DND-41 (cell line): ENCODE results near the gene ST6GALNAC4.

ENCODE experiments used
- ATAC-seq: fragments of 200-7000 bp; cut with Tn5 transposase; 3 replicates; pipeline ENCODE4 v1.9.1; 2021; ENCODE audit warnings: low read depth; ENCODE audit not compliant: insufficient read depth
- DNase-seq: peaks from one replicate; pipeline ENCODE4 v3.0.0-alpha.2; 2020
- H2AFZ ChIP-seq: 2 replicates; pipeline ENCODE4 v1.6.0; 2012; ENCODE audit warnings: low read depth, low read length
- H3K27ac ChIP-seq: 2 replicates; pipeline ENCODE4 v1.5.1; 2012; ENCODE audit warnings: low read length, inconsistent platforms
- H3K27me3 ChIP-seq: fragments of 200-600 bp; sonication (generic); 2 replicates; pipeline ENCODE4 v1.6.0; 2012; ENCODE audit warnings: low read length, mild to moderate bottlenecking, inconsistent platforms; ENCODE audit not compliant: insufficient read depth, poor library complexity
- H3K36me3 ChIP-seq: 2 replicates; pipeline ENCODE4 v1.5.1; 2012; ENCODE audit warnings: low read length, inconsistent platforms; ENCODE audit not compliant: insufficient read depth
- H3K4me1 ChIP-seq: 2 replicates; pipeline ENCODE4 v1.5.1; 2012; ENCODE audit warnings: mild to moderate bottlenecking, low read length; ENCODE audit not compliant: insufficient read depth
- H3K4me2 ChIP-seq: 2 replicates; pipeline ENCODE4 v1.6.0; 2012; ENCODE audit warnings: mild to moderate bottlenecking, moderate library complexity, low read length, inconsistent platforms; ENCODE audit not compliant: insufficient read depth
- H3K4me3 ChIP-seq, 2 experiments: fragments of 200-600 bp in 1 of 2; shearing (Covaris generic) in 1 of 2; 2 replicates each; pipeline ENCODE4 v1.5.1; 2012 to 2016; ENCODE audit warnings: inconsistent platforms in 2 of 2, low read length in 2 of 2, mild to moderate bottlenecking in 2 of 2, low read depth in 1 of 2, moderate library complexity in 1 of 2
- H3K79me2 ChIP-seq: 2 replicates; pipeline ENCODE4 v1.6.0; 2012; ENCODE audit warnings: low read length, inconsistent platforms; ENCODE audit not compliant: insufficient read depth
- H3K9ac ChIP-seq: 2 replicates; pipeline ENCODE4 v1.6.0; 2012; ENCODE audit warnings: low read depth, mild to moderate bottlenecking, inconsistent platforms, low read length, moderate library complexity
- H3K9me3 ChIP-seq: 2 replicates; pipeline ENCODE4 v1.5.1; 2012; ENCODE audit warnings: low read length, moderate library complexity, mild to moderate bottlenecking, inconsistent platforms; ENCODE audit not compliant: insufficient read depth, severe bottlenecking
- H4K20me1 ChIP-seq: 2 replicates; pipeline ENCODE4 v1.6.0; 2012; ENCODE audit warnings: low read length; ENCODE audit not compliant: insufficient read depth
- CTCF ChIP-seq: IDR thresholded peaks from 2 replicates; pipeline ENCODE4 v1.5.1; 2012; ENCODE audit warnings: borderline replicate concordance, low read length, moderate library complexity, mild to moderate bottlenecking; ENCODE audit not compliant: poor library complexity, severe bottlenecking; ENCODE audit errors: extremely low read depth
- EZH2 ChIP-seq: IDR thresholded peaks from 3 replicates; pipeline ENCODE4 v1.6.1; 2012; ENCODE audit warnings: borderline replicate concordance, low read depth, mild to moderate bottlenecking, moderate library complexity, low read length, inconsistent platforms; ENCODE audit not compliant: severe bottlenecking

ST6GALNAC4 gene

GRCh38 chr9:127941961-127942215 is 25.0 kb upstream of the ST6GALNAC4 start:
- Histone ChIP-seq H3K4me3 (no peak overlapping the region), H2AFZ (no peak overlapping the region), H4K20me1 (no peaks in the 10 kb centered on the region; the same call in 1 of the 2 replicates), H3K27me3 (no peaks in the 10 kb centered on the region), H3K9ac (peak overlapping the region; percentile 1; the same call in 1 of the 2 replicates), H3K79me2 (peaks cover 7% of the 10 kb centered on the region), H3K4me2 (no peak overlapping the region), H3K9me3 (no peaks in the 10 kb centered on the region), H3K4me1 (peaks cover 16% of the 10 kb centered on the region), H3K36me3 (peaks cover 22% of the 10 kb centered on the region; the same call in 1 of the 2 replicates), H3K27ac (no peak overlapping the region)
- TF ChIP-seq CTCF (no peak), EZH2 (no peak)
- DNase-seq (no peak), ATAC-seq (no peak)

GRCh38 chr9:127941062-127941960 is 24.5 kb upstream of the ST6GALNAC4 start:
- peaks cover 5% of the 10 kb centered on the region for H4K20me1 ChIP-seq
- TF ChIP-seq EZH2 (no peak), CTCF (no peak)
- H3K4me2 ChIP-seq: no peak overlapping the region
- peaks cover 22% of the 10 kb centered on the region for H3K4me1 ChIP-seq
- no peak overlapping the region for H3K27ac ChIP-seq
- H3K36me3 ChIP-seq: peaks cover 25% of the 10 kb centered on the region
- H2AFZ ChIP-seq: no peak overlapping the region
- no peak overlapping the region for H3K9ac ChIP-seq
- peaks cover 13% of the 10 kb centered on the region for H3K79me2 ChIP-seq
- no peaks in the 10 kb centered on the region for H3K9me3 ChIP-seq
- no peak for ATAC-seq
- no peak overlapping the region for H3K4me3 ChIP-seq
- no peaks in the 10 kb centered on the region for H3K27me3 ChIP-seq
- no peak for DNase-seq

- H3K79me2 ChIP-seq: peaks cover 20% of the 10 kb centered on the region
- no peaks in the 10 kb centered on the region for H3K27me3 ChIP-seq
- H3K4me2 ChIP-seq: no peak overlapping the region
- no peak for TF ChIP-seq CTCF
- TF ChIP-seq EZH2: no peak
- peaks cover 12% of the 10 kb centered on the region for H4K20me1 ChIP-seq
- H3K27ac ChIP-seq: no peak overlapping the region
- ATAC-seq (no peak), DNase-seq (no peak)
- no peak overlapping the region for H2AFZ ChIP-seq
- H3K9me3 ChIP-seq: no peaks in the 10 kb centered on the region
- no peak overlapping the region for H3K4me3 ChIP-seq
- peaks cover 29% of the 10 kb centered on the region for H3K4me1 ChIP-seq
- peaks cover 32% of the 10 kb centered on the region for H3K36me3 ChIP-seq
- H3K9ac ChIP-seq: no peak overlapping the region
These were observed 23.8 kb upstream of the ST6GALNAC4 start for GRCh38 chr9:127940593-127940992.

- no peaks in the 10 kb centered on the region for H3K9me3 ChIP-seq
- H3K4me1 ChIP-seq: peaks cover 37% of the 10 kb centered on the region
- ATAC-seq (no peak), DNase-seq (no peak)
- H3K9ac ChIP-seq: peak overlapping the region; percentile 74
- H3K36me3 ChIP-seq: peaks cover 33% of the 10 kb centered on the region
- no peaks in the 10 kb centered on the region for H3K27me3 ChIP-seq
- H3K27ac ChIP-seq: peak overlapping the region; percentile 65
- peak overlapping the region; percentile 74 for H3K4me2 ChIP-seq
- H3K4me3 ChIP-seq: peak overlapping the region in 1 of 2 experiments; percentile 91; a peak in 1 of 4 replicates
- peaks cover 28% of the 10 kb centered on the region for H4K20me1 ChIP-seq
- TF ChIP-seq EZH2 (no peak), CTCF (no peak)
- peak overlapping the region; percentile 83 for H2AFZ ChIP-seq
- peaks cover 35% of the 10 kb centered on the region for H3K79me2 ChIP-seq
These were observed 21.5 kb upstream of the ST6GALNAC4 start for GRCh38 chr9:127938298-127938690.
